Measurements from ENCODE around the gene RPL13. TPM values are rescaled to one million over a fixed set of nuclear protein-coding genes. Genes with fewer than 3 reads are reported as not detected.

The RPL13 gene
- total and polyA plus RNA-seq, 2 of the 13 experiments (the other 11 are each of a cell fraction or from before 2014, with no cell fraction given), result 2,988 to 4,411 TPM

DNA sequence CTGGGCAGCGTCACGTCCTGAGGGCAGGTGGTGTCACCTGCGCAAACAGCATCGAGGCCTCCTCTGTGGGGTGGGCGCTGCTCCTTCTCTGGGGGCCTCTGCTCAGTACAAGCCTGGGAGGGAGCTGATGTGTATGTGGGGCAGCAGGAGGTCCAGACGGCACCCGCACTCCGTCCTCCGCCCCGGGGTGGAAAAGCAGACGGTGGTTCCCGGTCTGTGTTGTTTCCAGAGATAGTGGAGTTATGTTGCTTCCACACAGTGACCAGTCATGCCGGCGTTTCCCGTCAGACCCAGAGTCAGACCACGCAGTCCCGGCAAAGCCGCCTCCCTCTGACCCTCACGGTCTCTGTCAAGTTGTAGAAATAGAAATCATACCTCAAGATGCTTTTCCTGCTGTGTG is 13.7 kb upstream of the RPL13 start:
- POLR2A ChIA-PET, result no interaction called here
- DNase-seq (ENCODE audit: low spot score) (no peak), FAIRE-seq (no peak), ATAC-seq (no peak)
- peaks cover 5% of the 10 kb centered on the region; the same call in 1 of the 2 replicates for H4K20me1 ChIP-seq (ENCODE audit: insufficient read depth, low read length)
- in situ Hi-C loops (cut with HindIII; ENCODE audit: extremely low pct_ligation_motif_present, low pct_unique_long_range_greater_than_20kb) (no loop called here), intact Hi-C loops (cut with micrococcal nuclease; ENCODE audit: unreplicated experiment) (loop anchor here (1.0 kb wide), 1 partner anchor 11 kb away; no protein-coding TSS in a partner anchor)
- TF ChIP-seq ZNF180 (CRISPR knock-in tag; IDR thresholded peaks at IDR 0.05; ENCODE audit: borderline replicate concordance, low read depth) (no peak), AGO2 (optimal IDR thresholded peaks at IDR 0.05; ENCODE audit: low read depth, low read length) (peak; percentile 9)
- CTCF ChIA-PET (ENCODE audit: low intra/inter-chr PET ratio, low total read pairs), result no interaction called here
- no peaks in the 10 kb centered on the region for H3K79me2 ChIP-seq (ENCODE audit: insufficient read depth, low read length)
- H2AFZ ChIP-seq (ENCODE audit: low read length), result no peak overlapping the region
- WGBS (ENCODE audit: low lambda C conversion rate), result 93% methylated on average over 17 of the region's 19 CpGs
- H3K36me3 ChIP-seq (replicated peaks in 1 of 2; ENCODE audit: control insufficient read depth in 1 of 2, insufficient read depth in 2 of 2, low read length in 2 of 2), result peaks cover 20 to 46% of the 10 kb centered on the region in 2 experiments; a peak in 4 of 5 replicates
- H3K4me1 ChIP-seq (ENCODE audit: insufficient read depth, low read length), result peaks cover 35% of the 10 kb centered on the region
- no peak overlapping the region for H3K9ac ChIP-seq (ENCODE audit: insufficient read depth, low read depth, low read length)
- H3K9me3 ChIP-seq (ENCODE audit: low read length), result no peaks in the 10 kb centered on the region
- peak overlapping the region; percentile 87 for H3K27ac ChIP-seq (ENCODE audit: extremely low read length, insufficient read depth, low read length)
- H3K4me3 ChIP-seq (replicated peaks in 1 of 3; ENCODE audit: insufficient read depth in 1 of 3, low read depth in 2 of 3, low read length in 3 of 3), result no peak overlapping the region
- no peak overlapping the region for H3K4me2 ChIP-seq (ENCODE audit: low read depth, low read length)
- no TSS peak for BruUV-seq (replicated peaks)
- no peaks in the 10 kb centered on the region for H3K27me3 ChIP-seq (ENCODE audit: control insufficient read depth in 1 of 2, insufficient read depth in 2 of 2, low read length in 2 of 2)

GRCh38 chr16:89547291-89547690 is 13.2 kb upstream of the RPL13 start:
- POLR2A ChIA-PET, result no interaction called here
- Histone ChIP-seq H4K20me1 (ENCODE audit: insufficient read depth, low read length) (peaks cover 5% of the 10 kb centered on the region; the same call in 1 of the 2 replicates), H2AFZ (ENCODE audit: low read length) (no peak overlapping the region), H3K36me3 (replicated peaks in 1 of 2; ENCODE audit: control insufficient read depth in 1 of 2, insufficient read depth in 2 of 2, low read length in 2 of 2) (peaks cover 22 to 51% of the 10 kb centered on the region in 2 experiments; a peak in 4 of 5 replicates), H3K27me3 (ENCODE audit: control insufficient read depth in 1 of 2, insufficient read depth in 2 of 2, low read length in 2 of 2) (no peaks in the 10 kb centered on the region), H3K79me2 (ENCODE audit: insufficient read depth, low read length) (no peaks in the 10 kb centered on the region), H3K4me2 (ENCODE audit: low read depth, low read length) (no peak overlapping the region), H3K27ac (ENCODE audit: extremely low read length, insufficient read depth, low read length) (no peak overlapping the region), H3K9ac (ENCODE audit: insufficient read depth, low read depth, low read length) (no peak overlapping the region), H3K4me1 (ENCODE audit: insufficient read depth, low read length) (peaks cover 35% of the 10 kb centered on the region), H3K9me3 (ENCODE audit: low read length) (no peaks in the 10 kb centered on the region), H3K4me3 (replicated peaks in 1 of 3; ENCODE audit: insufficient read depth in 1 of 3, low read depth in 2 of 3, low read length in 3 of 3) (no peak overlapping the region)
- intact Hi-C loops (cut with micrococcal nuclease; ENCODE audit: unreplicated experiment) (no loop called here), in situ Hi-C loops (cut with HindIII; ENCODE audit: extremely low pct_ligation_motif_present, low pct_unique_long_range_greater_than_20kb) (no loop called here)
- peak; percentile 34 for TF ChIP-seq AGO2 (optimal IDR thresholded peaks at IDR 0.05; ENCODE audit: low read depth, low read length)
- no peak for TF ChIP-seq HES4 (CRISPR knock-in tag; IDR thresholded peaks at IDR 0.05; ENCODE audit: borderline replicate concordance)
- DNase-seq (ENCODE audit: low spot score) (no peak), FAIRE-seq (no peak), ATAC-seq (no peak)
- BruUV-seq (replicated peaks), result no TSS peak
- CTCF ChIA-PET (ENCODE audit: low intra/inter-chr PET ratio, low total read pairs), result no interaction called here
- WGBS (ENCODE audit: low lambda C conversion rate), result 98% methylated on average over 17 of the region's 17 CpGs
